Mucosa of descending colon (tissue), 3 donors: ENCODE results near the gene ADCY7. TPM values are rescaled to one million over a fixed set of nuclear protein-coding genes. Genes with fewer than 3 reads are reported as not detected.

Experiments
- ATAC-seq: fragments of 200-7000 bp; cut with Tn5 transposase; one replicate; pipeline ENCODE4 v1.9.1; 2020; ENCODE audit warnings: mild to moderate bottlenecking, moderate library complexity
- DNase-seq, 3 donors: peaks; one replicate each; pipeline ENCODE4 v3.0.0-alpha.2; 2020
- H3K36me3 ChIP-seq: fragments of 200-600 bp; one replicate; pipeline ENCODE4 v1.8.0; 2021; ENCODE audit warnings: low read depth, mild to moderate bottlenecking
- H3K4me1 ChIP-seq: fragments of 200-600 bp; one replicate; pipeline ENCODE4 v1.8.0; 2021; ENCODE audit warnings: low read depth, mild to moderate bottlenecking
- H3K4me3 ChIP-seq: fragments of 200-600 bp; one replicate; pipeline ENCODE4 v1.8.0; 2021; ENCODE audit warnings: mild to moderate bottlenecking
- H3K9me3 ChIP-seq: fragments of 200-600 bp; one replicate; pipeline ENCODE4 v1.8.0; 2021; ENCODE audit warnings: mild to moderate bottlenecking
- intact Hi-C, 2 donors: fragments of 100-400 bp; cut with DNase I in 1 of 2; cut with micrococcal nuclease in 1 of 2; formaldehyde crosslinking; loops; one replicate each; pipeline versions ENCODE4 v1.11.0 to v1.11.1; 2022; cut with DNase I, micrococcal nuclease
- total RNA-seq, 3 donors: library from RNA; stranded (reverse); fragmentation: NEBNext Ultra II Directional in 2 of 3; extraction: Animal tissue kit (Norgen Biotek cat#: 25700) in 2 of 3; gene quantifications; one replicate each; pipeline versions ENCODE4 v1.2.1 to v1.2.4, GENCODE V29; 2021 to 2023
- TF ChIP-seq, protein P1 (sequence below): fragments of 200-600 bp; IDR thresholded peaks from one replicate; pipeline ENCODE4 v1.8.0; 2022; ENCODE audit warnings: antibody characterized with exemption, mild to moderate bottlenecking
- donor health status: DM: no; HTN: no; CAD: no; lungs with moderate emphysema.
- donor health status: DM: no; HTN: no; CAD: no.
- donor health status: DM: no; HTN: yes; CAD: no.

ADCY7 gene
- total RNA-seq, 3 donors from 2014 or later, result 12.4 to 25.0 (median 22.7) TPM

DNA sequence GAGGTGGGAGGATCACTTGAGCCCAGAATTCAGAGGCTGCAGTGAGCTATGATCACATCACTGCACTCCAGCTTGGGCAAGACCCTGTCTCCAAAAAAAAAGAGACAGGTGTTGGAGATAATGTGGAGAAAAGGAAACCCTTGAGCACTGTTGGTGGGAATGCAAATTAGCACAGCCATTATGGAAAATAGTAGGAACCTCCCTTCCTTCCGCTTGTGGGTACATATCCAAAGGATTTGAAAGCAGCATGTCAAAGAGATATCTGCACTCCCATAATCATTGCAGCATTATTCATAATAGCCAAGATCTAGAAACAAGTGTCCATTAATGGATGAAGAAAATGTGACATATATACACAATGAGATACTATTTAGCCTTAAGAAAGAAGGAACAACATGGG, 9.7 kb upstream of the ADCY7 start:
- intact Hi-C loops, result no loop called here
- no peak for ATAC-seq
- TF ChIP-seq, protein P1, sequence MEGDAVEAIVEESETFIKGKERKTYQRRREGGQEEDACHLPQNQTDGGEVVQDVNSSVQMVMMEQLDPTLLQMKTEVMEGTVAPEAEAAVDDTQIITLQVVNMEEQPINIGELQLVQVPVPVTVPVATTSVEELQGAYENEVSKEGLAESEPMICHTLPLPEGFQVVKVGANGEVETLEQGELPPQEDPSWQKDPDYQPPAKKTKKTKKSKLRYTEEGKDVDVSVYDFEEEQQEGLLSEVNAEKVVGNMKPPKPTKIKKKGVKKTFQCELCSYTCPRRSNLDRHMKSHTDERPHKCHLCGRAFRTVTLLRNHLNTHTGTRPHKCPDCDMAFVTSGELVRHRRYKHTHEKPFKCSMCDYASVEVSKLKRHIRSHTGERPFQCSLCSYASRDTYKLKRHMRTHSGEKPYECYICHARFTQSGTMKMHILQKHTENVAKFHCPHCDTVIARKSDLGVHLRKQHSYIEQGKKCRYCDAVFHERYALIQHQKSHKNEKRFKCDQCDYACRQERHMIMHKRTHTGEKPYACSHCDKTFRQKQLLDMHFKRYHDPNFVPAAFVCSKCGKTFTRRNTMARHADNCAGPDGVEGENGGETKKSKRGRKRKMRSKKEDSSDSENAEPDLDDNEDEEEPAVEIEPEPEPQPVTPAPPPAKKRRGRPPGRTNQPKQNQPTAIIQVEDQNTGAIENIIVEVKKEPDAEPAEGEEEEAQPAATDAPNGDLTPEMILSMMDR, result no peak

DNA sequence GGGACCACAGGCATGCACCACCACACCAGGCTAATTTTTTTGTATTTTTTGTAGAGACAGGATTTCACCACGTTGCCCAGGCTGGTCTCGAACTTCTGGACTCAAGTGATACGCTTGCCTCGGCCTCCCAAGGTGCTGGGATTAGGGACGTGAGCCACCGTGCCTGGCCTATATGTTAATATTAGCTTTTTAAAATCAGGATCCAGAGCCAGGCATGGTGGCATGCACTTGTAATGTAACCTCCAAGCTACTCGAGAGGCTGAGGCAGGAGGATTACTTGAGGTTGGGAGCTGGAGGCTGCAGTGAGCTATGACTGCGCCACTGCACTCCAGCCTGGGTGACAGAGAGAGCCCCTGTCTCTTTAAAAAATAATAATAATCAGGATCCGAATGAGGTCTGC, 8.5 kb upstream of the ADCY7 start:
- DNase-seq, result peak in 1 of 3 donors; percentile 21
- TF ChIP-seq, protein P1, result no peak
- H3K4me3 ChIP-seq, result no peak overlapping the region
- ATAC-seq, result no peak
- H3K9me3 ChIP-seq, result no peaks in the 10 kb centered on the region
- intact Hi-C loops, result no loop called here
- H3K36me3 ChIP-seq, result no peaks in the 10 kb centered on the region
- peaks cover 13% of the 10 kb centered on the region for H3K4me1 ChIP-seq

More for the DNA sequence above, 9.7 kb upstream of the ADCY7 start:
- Histone ChIP-seq H3K4me3 (no peak overlapping the region), H3K9me3 (no peaks in the 10 kb centered on the region), H3K4me1 (peaks cover 9% of the 10 kb centered on the region), H3K36me3 (no peaks in the 10 kb centered on the region)
- no peak for DNase-seq

- DNase-seq, result peak; percentile 38 to 50 (median 49)
- Histone ChIP-seq H3K9me3 (no peaks in the 10 kb centered on the region), H3K36me3 (no peaks in the 10 kb centered on the region), H3K4me1 (peaks cover 13% of the 10 kb centered on the region), H3K4me3 (no peak overlapping the region)
- TF ChIP-seq, protein P1, result no peak
- peak; percentile 35 for ATAC-seq
- intact Hi-C loops, result no loop called here
Observed at GRCh38 chr16:50259334-50260205, 6.8 kb upstream of the ADCY7 start.

DNA sequence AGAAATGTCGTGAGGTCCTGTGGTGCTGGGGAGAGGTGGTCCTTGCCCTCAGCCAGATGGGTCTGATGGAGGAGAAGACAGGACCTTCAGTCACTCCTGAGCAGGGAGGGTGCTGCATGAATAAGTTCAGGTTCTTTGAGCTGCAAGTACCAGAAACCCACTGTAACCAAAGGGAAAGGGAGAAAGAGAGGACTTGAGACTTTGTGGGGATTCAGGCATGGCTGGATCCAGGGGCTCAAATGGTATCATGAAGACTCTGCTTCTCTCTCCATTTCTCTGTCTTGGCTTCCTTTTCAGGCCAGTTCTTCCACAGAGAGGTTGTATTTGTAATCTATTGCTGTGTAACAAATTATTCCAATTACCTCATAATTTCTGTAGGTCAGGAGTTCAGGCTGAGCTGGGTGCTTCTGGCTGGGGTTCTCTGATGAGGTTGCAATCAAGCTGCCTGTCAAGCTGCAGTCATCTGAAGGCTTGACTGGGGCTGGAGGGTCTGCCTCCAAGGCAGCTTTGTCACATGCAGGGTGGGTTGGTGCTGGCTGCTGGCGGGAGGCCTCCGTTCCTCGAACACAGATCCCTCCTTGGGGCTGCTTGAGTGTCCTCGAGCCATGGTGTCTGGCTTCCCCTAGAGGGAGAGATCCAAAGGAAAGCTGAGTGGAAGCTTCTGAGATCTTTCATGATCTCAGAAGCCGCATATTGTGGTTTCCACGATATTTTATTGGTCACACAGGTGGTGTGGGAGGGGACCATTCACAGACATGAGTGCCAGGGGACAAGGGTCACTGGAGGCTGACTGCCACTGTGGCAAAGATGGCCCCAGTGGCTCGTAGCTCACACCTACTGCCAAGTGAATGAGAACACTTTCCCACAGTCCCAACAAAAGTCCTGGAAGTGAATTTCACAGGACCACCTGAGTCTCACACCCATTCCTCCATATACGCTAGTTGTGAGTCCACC, 5.9 kb upstream of the ADCY7 start:
- Histone ChIP-seq H3K4me3 (no peak overlapping the region), H3K36me3 (no peaks in the 10 kb centered on the region), H3K4me1 (peaks cover 15% of the 10 kb centered on the region), H3K9me3 (no peaks in the 10 kb centered on the region)
- intact Hi-C loops, result no loop called here
- ATAC-seq (peak; percentile 64), DNase-seq (peak in 2 of 3 donors; percentile 38 to 50)
- TF ChIP-seq, protein P1, result no peak

DNA sequence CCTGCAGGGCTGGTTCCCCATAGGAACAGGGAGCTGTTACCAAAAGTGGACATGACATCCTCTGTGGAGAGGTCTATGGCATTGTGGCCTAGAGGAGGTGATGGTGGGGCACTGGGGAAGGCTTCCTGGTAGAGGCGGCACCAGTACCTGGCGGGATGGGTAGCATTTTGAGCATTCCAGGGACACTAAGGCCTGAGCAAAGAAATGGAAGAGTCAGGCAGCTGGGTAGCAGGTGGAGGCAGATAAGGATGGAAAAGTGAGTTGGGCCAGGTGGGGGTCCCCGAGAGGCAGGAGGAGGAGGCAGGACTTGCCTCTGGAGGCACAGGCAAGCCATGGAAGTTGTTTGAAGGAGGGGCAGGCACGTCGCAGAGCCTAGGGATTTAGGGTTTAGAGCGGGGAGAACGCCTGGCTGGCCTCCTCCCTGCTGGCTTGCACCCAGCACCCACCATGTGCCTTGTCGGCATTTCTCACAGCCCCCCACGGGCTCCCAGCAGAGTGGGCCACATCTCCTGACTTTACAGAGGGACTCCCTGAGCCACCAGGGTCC, 5.1 kb upstream of the ADCY7 start:
- Histone ChIP-seq H3K9me3 (no peaks in the 10 kb centered on the region), H3K4me3 (no peak overlapping the region), H3K36me3 (no peaks in the 10 kb centered on the region), H3K4me1 (peaks cover 21% of the 10 kb centered on the region)
- DNase-seq (peak in 2 of 3 donors; percentile 26 to 46), ATAC-seq (no peak)
- TF ChIP-seq, protein P1, result no peak
- intact Hi-C loops, result no loop called here
